ENCODE results near the gene ASXL1.

Gene ASXL1

GRCh38 chr20:32432277-32432676, 74.1 kb downstream of the ASXL1 start:
- Histone ChIP-seq H3K14ac (ENCODE audit: low read length) (no peak overlapping the region), H3K9ac (ENCODE audit: low read depth, low read length, poor library complexity) (no peak overlapping the region), H3K27ac (replicated peaks; ENCODE audit: low read length) (no peak overlapping the region), H2BK12ac (ENCODE audit: low read length) (no peak overlapping the region), H3K36me3 (replicated peaks in 1 of 2; ENCODE audit: control insufficient read depth in 2 of 2, insufficient read depth in 2 of 2, low read length in 2 of 2) (peaks cover 64 to 100% of the 10 kb centered on the region in 2 donors), H3K79me1 (ENCODE audit: low read depth, low read length) (peaks cover 6% of the 10 kb centered on the region), H3K9me3 (replicated peaks in 1 of 2; ENCODE audit: control insufficient read depth in 2 of 2, insufficient read depth in 1 of 2, low read depth in 1 of 2, low read length in 2 of 2) (peaks cover 0 to 2% of the 10 kb centered on the region in 2 donors), H3K18ac (ENCODE audit: low read length) (no peak overlapping the region), H2BK15ac (ENCODE audit: low read length) (no peak overlapping the region), H3K4ac (ENCODE audit: low read length) (no peak overlapping the region), H3K4me1 (ENCODE audit: control insufficient read depth in 2 of 2, insufficient read depth in 1 of 2, low read depth in 1 of 2, low read length in 2 of 2) (no peaks in the 10 kb centered on the region), H3K4me2 (ENCODE audit: insufficient read depth, low read length, poor library complexity, severe bottlenecking) (no peak overlapping the region), H3K27me3 (ENCODE audit: control insufficient read depth in 3 of 3, insufficient read depth in 3 of 3, low read depth in 1 of 3, low read length in 3 of 3) (no peaks in the 10 kb centered on the region), H4K8ac (ENCODE audit: low read depth, low read length) (no peak overlapping the region), H2AK5ac (ENCODE audit: low read depth, low read length) (no peak overlapping the region), H2BK5ac (ENCODE audit: low read length) (no peak overlapping the region), H3K23ac (ENCODE audit: low read depth, low read length, poor library complexity) (no peak overlapping the region), H3K4me3 (ENCODE audit: low read length in 2 of 2) (no peak overlapping the region), H2BK120ac (ENCODE audit: low read depth, low read length) (no peak overlapping the region), H4K91ac (ENCODE audit: low read depth, low read length, poor library complexity) (no peak overlapping the region), H2AFZ (ENCODE audit: low read length) (no peak overlapping the region)
- DNase-seq (ENCODE audit: low spot score), result no peak
- no CpG with 5 or more reads among the region's 2 CpGs for WGBS, 2 donors (ENCODE audit: extremely low coverage in 2 of 2, insufficient read length in 2 of 2, insufficient replicate concordance in 1 of 2)

- no peak overlapping the region for H2BK120ac ChIP-seq (ENCODE audit: low read depth, low read length)
- H4K91ac ChIP-seq (ENCODE audit: low read depth, low read length, poor library complexity), result no peak overlapping the region
- peaks cover 0 to 2% of the 10 kb centered on the region in 2 donors for H3K9me3 ChIP-seq (replicated peaks in 1 of 2; ENCODE audit: control insufficient read depth in 2 of 2, insufficient read depth in 1 of 2, low read depth in 1 of 2, low read length in 2 of 2)
- H2BK12ac ChIP-seq (ENCODE audit: low read length), result no peak overlapping the region
- H3K4me1 ChIP-seq (ENCODE audit: control insufficient read depth in 2 of 2, insufficient read depth in 1 of 2, low read depth in 1 of 2, low read length in 2 of 2), result no peaks in the 10 kb centered on the region
- peaks cover 6% of the 10 kb centered on the region for H3K79me1 ChIP-seq (ENCODE audit: low read depth, low read length)
- H3K27ac ChIP-seq (replicated peaks; ENCODE audit: low read length), result no peak overlapping the region
- no peak overlapping the region for H3K4ac ChIP-seq (ENCODE audit: low read length)
- no peak overlapping the region for H2AK5ac ChIP-seq (ENCODE audit: low read depth, low read length)
- peak overlapping the region in 1 of 2 donors; percentile 38 for H3K4me3 ChIP-seq (ENCODE audit: low read length in 2 of 2)
- H3K36me3 ChIP-seq (replicated peaks in 1 of 2; ENCODE audit: control insufficient read depth in 2 of 2, insufficient read depth in 2 of 2, low read length in 2 of 2), result peaks cover 64 to 100% of the 10 kb centered on the region in 2 donors
- no peaks in the 10 kb centered on the region for H3K27me3 ChIP-seq (ENCODE audit: control insufficient read depth in 3 of 3, insufficient read depth in 3 of 3, low read depth in 1 of 3, low read length in 3 of 3)
- no peak for DNase-seq (ENCODE audit: low spot score)
- H2AFZ ChIP-seq (ENCODE audit: low read length), result no peak overlapping the region
- H3K14ac ChIP-seq (ENCODE audit: low read length), result no peak overlapping the region
- no peak overlapping the region for H3K9ac ChIP-seq (ENCODE audit: low read depth, low read length, poor library complexity)
- no peak overlapping the region for H3K18ac ChIP-seq (ENCODE audit: low read length)
- H2BK15ac ChIP-seq (ENCODE audit: low read length), result no peak overlapping the region
- H3K4me2 ChIP-seq (ENCODE audit: insufficient read depth, low read length, poor library complexity, severe bottlenecking), result no peak overlapping the region
- no peak overlapping the region for H2BK5ac ChIP-seq (ENCODE audit: low read length)
- no CpG with 5 or more reads among the region's 20 CpGs for WGBS, 2 donors (ENCODE audit: extremely low coverage in 2 of 2, insufficient read length in 2 of 2, insufficient replicate concordance in 1 of 2)
- no peak overlapping the region for H3K23ac ChIP-seq (ENCODE audit: low read depth, low read length, poor library complexity)
- H4K8ac ChIP-seq (ENCODE audit: low read depth, low read length), result no peak overlapping the region
These were observed 75.3 kb downstream of the ASXL1 start for GRCh38 chr20:32433311-32434021.

DNA sequence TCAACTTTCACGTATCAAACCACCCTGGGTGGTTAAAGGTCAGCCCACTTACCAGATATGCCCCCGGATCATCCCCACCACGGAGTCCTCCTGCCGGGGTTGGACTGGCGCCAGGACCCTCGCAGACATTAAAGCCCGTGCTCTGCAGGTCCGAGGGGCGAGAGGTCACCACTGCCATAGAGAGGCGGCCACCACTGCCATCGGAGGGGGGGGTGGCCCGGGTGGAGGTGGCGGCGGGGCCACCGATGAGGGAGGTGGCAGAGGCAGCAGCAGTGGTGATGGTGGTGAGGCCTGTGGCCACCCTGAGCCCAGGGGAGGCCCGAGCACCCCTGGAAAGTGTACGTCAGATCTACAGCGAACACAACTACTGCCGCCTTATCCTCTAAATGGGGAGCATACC, 76.3 kb downstream of the ASXL1 start:
- Histone ChIP-seq H3K18ac (ENCODE audit: low read length) (no peak overlapping the region), H2BK15ac (ENCODE audit: low read length) (no peak overlapping the region), H3K79me1 (ENCODE audit: low read depth, low read length) (peaks cover 6% of the 10 kb centered on the region), H2AFZ (ENCODE audit: low read length) (no peak overlapping the region), H2AK5ac (ENCODE audit: low read depth, low read length) (no peak overlapping the region), H4K8ac (ENCODE audit: low read depth, low read length) (no peak overlapping the region), H4K91ac (ENCODE audit: low read depth, low read length, poor library complexity) (no peak overlapping the region), H3K4me3 (ENCODE audit: low read length in 2 of 2) (peak overlapping the region in 1 of 2 donors; percentile 43), H3K4me2 (ENCODE audit: insufficient read depth, low read length, poor library complexity, severe bottlenecking) (no peak overlapping the region), H3K9ac (ENCODE audit: low read depth, low read length, poor library complexity) (no peak overlapping the region), H3K23ac (ENCODE audit: low read depth, low read length, poor library complexity) (no peak overlapping the region), H3K36me3 (replicated peaks in 1 of 2; ENCODE audit: control insufficient read depth in 2 of 2, insufficient read depth in 2 of 2, low read length in 2 of 2) (peaks cover 63 to 100% of the 10 kb centered on the region in 2 donors), H2BK120ac (ENCODE audit: low read depth, low read length) (no peak overlapping the region), H2BK5ac (ENCODE audit: low read length) (no peak overlapping the region), H3K14ac (ENCODE audit: low read length) (no peak overlapping the region), H3K9me3 (replicated peaks in 1 of 2; ENCODE audit: control insufficient read depth in 2 of 2, insufficient read depth in 1 of 2, low read depth in 1 of 2, low read length in 2 of 2) (peaks cover 0 to 2% of the 10 kb centered on the region in 2 donors), H3K27ac (replicated peaks; ENCODE audit: low read length) (no peak overlapping the region), H3K4ac (ENCODE audit: low read length) (no peak overlapping the region), H3K27me3 (ENCODE audit: control insufficient read depth in 3 of 3, insufficient read depth in 3 of 3, low read depth in 1 of 3, low read length in 3 of 3) (no peaks in the 10 kb centered on the region), H3K4me1 (ENCODE audit: control insufficient read depth in 2 of 2, insufficient read depth in 1 of 2, low read depth in 1 of 2, low read length in 2 of 2) (no peaks in the 10 kb centered on the region), H2BK12ac (ENCODE audit: low read length) (no peak overlapping the region)
- DNase-seq (ENCODE audit: low spot score), result no peak
- no CpG with 5 or more reads among the region's 19 CpGs for WGBS, 2 donors (ENCODE audit: extremely low coverage in 2 of 2, insufficient read length in 2 of 2, insufficient replicate concordance in 1 of 2)

GRCh38 chr20:32435449-32436107, 77.4 kb downstream of the ASXL1 start:
- H3K18ac ChIP-seq (ENCODE audit: low read length), result no peak overlapping the region
- H2AK5ac ChIP-seq (ENCODE audit: low read depth, low read length), result no peak overlapping the region
- no peak overlapping the region for H2AFZ ChIP-seq (ENCODE audit: low read length)
- no peak overlapping the region for H2BK12ac ChIP-seq (ENCODE audit: low read length)
- H3K4me2 ChIP-seq (ENCODE audit: insufficient read depth, low read length, poor library complexity, severe bottlenecking), result no peak overlapping the region
- H4K8ac ChIP-seq (ENCODE audit: low read depth, low read length), result no peak overlapping the region
- H2BK120ac ChIP-seq (ENCODE audit: low read depth, low read length), result no peak overlapping the region
- WGBS, 2 donors (ENCODE audit: extremely low coverage in 2 of 2, insufficient read length in 2 of 2, insufficient replicate concordance in 1 of 2), result no CpG with 5 or more reads among the region's 12 CpGs
- no peak overlapping the region for H3K14ac ChIP-seq (ENCODE audit: low read length)
- peaks cover 5% of the 10 kb centered on the region for H3K79me1 ChIP-seq (ENCODE audit: low read depth, low read length)
- peaks cover 0 to 2% of the 10 kb centered on the region in 2 donors for H3K9me3 ChIP-seq (replicated peaks in 1 of 2; ENCODE audit: control insufficient read depth in 2 of 2, insufficient read depth in 1 of 2, low read depth in 1 of 2, low read length in 2 of 2)
- no peak overlapping the region for H2BK5ac ChIP-seq (ENCODE audit: low read length)
- H3K36me3 ChIP-seq (replicated peaks in 1 of 2; ENCODE audit: control insufficient read depth in 2 of 2, insufficient read depth in 2 of 2, low read length in 2 of 2), result peaks cover 58 to 100% of the 10 kb centered on the region in 2 donors
- H2BK15ac ChIP-seq (ENCODE audit: low read length), result no peak overlapping the region
- no peak overlapping the region for H3K4ac ChIP-seq (ENCODE audit: low read length)
- no peaks in the 10 kb centered on the region for H3K4me1 ChIP-seq (ENCODE audit: control insufficient read depth in 2 of 2, insufficient read depth in 1 of 2, low read depth in 1 of 2, low read length in 2 of 2)
- no peaks in the 10 kb centered on the region for H3K27me3 ChIP-seq (ENCODE audit: control insufficient read depth in 3 of 3, insufficient read depth in 3 of 3, low read depth in 1 of 3, low read length in 3 of 3)
- H3K4me3 ChIP-seq (ENCODE audit: low read length in 2 of 2), result no peak overlapping the region
- DNase-seq (ENCODE audit: low spot score), result no peak
- H4K91ac ChIP-seq (ENCODE audit: low read depth, low read length, poor library complexity), result no peak overlapping the region
- H3K23ac ChIP-seq (ENCODE audit: low read depth, low read length, poor library complexity), result no peak overlapping the region
- no peak overlapping the region for H3K9ac ChIP-seq (ENCODE audit: low read depth, low read length, poor library complexity)
- H3K27ac ChIP-seq (replicated peaks; ENCODE audit: low read length), result no peak overlapping the region
